Superior temporal gyrus (tissue), 1 donor: ENCODE measurements around the gene ZNF185.
A peak's percentile ranks its signal among the peaks of the same experiment; 100 is the strongest.

Experiments
- DNase-seq: peaks from one replicate; pipeline ENCODE4 v3.0.0-alpha.2; 2016; ENCODE audit errors: extremely low spot score

ZNF185 gene

GRCh38 chrX:152917656-152918579, 20.1 kb downstream of the ZNF185 start:
- no peak for DNase-seq

GRCh38 chrX:152918707-152919106, 20.8 kb downstream of the ZNF185 start:
- DNase-seq, result no peak

- no peak for DNase-seq
Observed at GRCh38 chrX:152923599-152923998, 25.7 kb downstream of the ZNF185 start.

- DNase-seq, result no peak
Observed at GRCh38 chrX:152925835-152926234, 28.0 kb downstream of the ZNF185 start.

- peak; percentile 60 for DNase-seq
Observed at GRCh38 chrX:152926279-152926678, 28.4 kb downstream of the ZNF185 start.

GRCh38 chrX:152926923-152927322, 29.1 kb downstream of the ZNF185 start:
- DNase-seq, result peak; percentile 42

- peak; percentile 45 for DNase-seq
Observed at GRCh38 chrX:152927858-152928760, 30.2 kb downstream of the ZNF185 start.

- no peak for DNase-seq
Observed at GRCh38 chrX:152928761-152929400, 31.0 kb downstream of the ZNF185 start.

- no peak for DNase-seq
Observed at GRCh38 chrX:152929898-152930297, 32.0 kb downstream of the ZNF185 start.

- no peak for DNase-seq
Observed at GRCh38 chrX:152930516-152930915, 32.6 kb downstream of the ZNF185 start.

GRCh38 chrX:152932144-152932543, 34.3 kb downstream of the ZNF185 start:
- DNase-seq, result no peak

- DNase-seq, result no peak
Observed at GRCh38 chrX:152932598-152933175, 34.8 kb downstream of the ZNF185 start.

- DNase-seq, result no peak
Observed at GRCh38 chrX:152936306-152936705, 38.4 kb downstream of the ZNF185 start.

GRCh38 chrX:152937236-152937635, 39.4 kb downstream of the ZNF185 start:
- DNase-seq, result no peak

GRCh38 chrX:152941328-152942076, 43.6 kb downstream of the ZNF185 start:
- DNase-seq, result peak; percentile 88

- no peak for DNase-seq
Observed at GRCh38 chrX:152942077-152942442, 44.2 kb downstream of the ZNF185 start.

GRCh38 chrX:152943826-152944225, 46.0 kb downstream of the ZNF185 start:
- no peak for DNase-seq

- DNase-seq, result no peak
Observed at GRCh38 chrX:152945021-152945979, 47.4 kb downstream of the ZNF185 start.

- DNase-seq, result no peak
Observed at GRCh38 chrX:152946681-152947080, 48.8 kb downstream of the ZNF185 start.
